HFFc6 (cell line): ENCODE measurements around the gene SMAD3. TPM values are rescaled to one million over a fixed set of nuclear protein-coding genes. Genes with fewer than 3 reads are reported as not detected.

Experiments used
- DNase-seq: peaks from one replicate; pipeline ENCODE4 v3.0.0-alpha.2; 2018
- H3K27ac Mint-ChIP-seq: 2 replicates; pipeline ENCODE4 v1.8.0; 2020; ENCODE audit warnings: mild to moderate bottlenecking, mixed read lengths
- H3K27me3 Mint-ChIP-seq: 2 replicates; pipeline ENCODE4 v1.8.0; 2021; ENCODE audit warnings: mild to moderate bottlenecking, moderate library complexity, mixed read lengths; ENCODE audit not compliant: insufficient read depth
- H3K36me3 Mint-ChIP-seq: 2 replicates; pipeline ENCODE4 v1.8.0; 2021; ENCODE audit warnings: low read depth, mixed read lengths
- H3K4me1 Mint-ChIP-seq: 2 replicates; pipeline ENCODE4 v1.8.0; 2020; ENCODE audit warnings: low read depth, mixed read lengths
- H3K4me3 Mint-ChIP-seq: 2 replicates; pipeline ENCODE4 v1.8.0; 2020; ENCODE audit warnings: mild to moderate bottlenecking, moderate library complexity, mixed read lengths
- H3K9me3 Mint-ChIP-seq: 2 replicates; pipeline ENCODE4 v1.8.0; 2020; ENCODE audit warnings: mild to moderate bottlenecking, mixed read lengths
- CTCF ChIP-seq: fragments of 200-600 bp; sonication (generic); IDR thresholded peaks from 2 replicates; pipeline ENCODE4 v1.5.0; 2021; ENCODE audit warnings: antibody characterized with exemption, mild to moderate bottlenecking
- total RNA-seq, 6 experiments: library from RNA; stranded (reverse); fragmentation: NEBNext Ultra II Directional; extraction: Animal tissue kit (Norgen Biotek cat#: 25700); gene quantifications; 2 replicates in 1 of 6; 3 replicates in 5 of 6; pipeline ENCODE4 v1.2.3, GENCODE V29; 2021

SMAD3 gene
- total RNA-seq, 6 experiments from 2014 or later, result 54.3 to 132 (median 118) TPM

GRCh38 chr15:67242708-67243111 is 177.3 kb downstream of the SMAD3 start:
- Mint-ChIP-seq H3K27ac (peak overlapping the region; percentile 69), H3K36me3 (peaks cover 29% of the 10 kb centered on the region), H3K4me3 (no peak overlapping the region), H3K9me3 (peaks cover 4% of the 10 kb centered on the region), H3K27me3 (no peaks in the 10 kb centered on the region), H3K4me1 (peaks cover 52% of the 10 kb centered on the region)
- TF ChIP-seq CTCF, result no peak
- DNase-seq, result no peak

Other genes with a start within 250 kb of the SMAD3 start
- gene AAGAB, start 189.1 kb downstream of the SMAD3 start, total RNA-seq, result 10 to 100 TPM; 41.0 to 45.7 (median 42.0) TPM
- gene IQCH, start 189.2 kb downstream of the SMAD3 start, total RNA-seq, result 1 to 10 TPM; 1.1 to 2.2 (median 1.5) TPM